NCI-H1092 (cell line): ENCODE results near the gene ATP1B2.
"Not testable (repeated sequence)": the region's sequence is repeated elsewhere in the genome, so short reads cannot be mapped to it uniquely, and the experiment has no call there.

Experiments used
- DNase-seq: peaks from one replicate; lab custom pipeline; 2025; lab: John Stamatoyannopoulos, UW

Gene ATP1B2

GRCh38 chr17:7650509-7651096 lies at the start of gene ATP1B2:
TSS of gene ATP1B2 (plus strand) at chr17:7650926. CDS start at chr17:7651519, 593 bp downstream.
- DNase-seq, result peak; percentile 44

- DNase-seq, result no peak
Observed at GRCh38 chr17:7606280-7606679, 44.4 kb upstream of the ATP1B2 start.

- no peak for DNase-seq
Observed at GRCh38 chr17:7610641-7611040, 40.1 kb upstream of the ATP1B2 start.

- no peak for DNase-seq
Observed at GRCh38 chr17:7611635-7612293, 39.0 kb upstream of the ATP1B2 start.

- DNase-seq, result no peak
Observed at GRCh38 chr17:7612294-7612640, 38.5 kb upstream of the ATP1B2 start.

- DNase-seq, result no peak
Observed at GRCh38 chr17:7613769-7614424, 36.8 kb upstream of the ATP1B2 start.

- peak; percentile 98 for DNase-seq
Observed at GRCh38 chr17:7614425-7615264, 36.1 kb upstream of the ATP1B2 start, which contains the start of gene FXR2. TSS of gene FXR2 (minus strand) at chr17:7614897. CDS start at chr17:7614532, 365 bp downstream.

- DNase-seq, result no peak
Observed at GRCh38 chr17:7615265-7615747, 35.4 kb upstream of the ATP1B2 start.

GRCh38 chr17:7618608-7619007 lies 32.1 kb upstream of the ATP1B2 start:
- DNase-seq, result no peak

- no peak for DNase-seq
Observed at GRCh38 chr17:7620835-7621234, 29.9 kb upstream of the ATP1B2 start.

- DNase-seq, result no peak
Observed at GRCh38 chr17:7623661-7624060, 27.1 kb upstream of the ATP1B2 start.

GRCh38 chr17:7625749-7626148 lies 25.0 kb upstream of the ATP1B2 start:
- not testable (repeated sequence) for DNase-seq

GRCh38 chr17:7626307-7626706 lies 24.4 kb upstream of the ATP1B2 start:
- DNase-seq, result no peak

GRCh38 chr17:7626956-7627249 lies 23.8 kb upstream of the ATP1B2 start:
- no peak for DNase-seq

GRCh38 chr17:7627250-7628121 lies 23.2 kb upstream of the ATP1B2 start, which contains the start of gene SAT2:
TSS of gene SAT2 (minus strand) at chr17:7627821. CDS start at chr17:7627635, 186 bp downstream.
- peak; percentile 80 for DNase-seq

- no peak for DNase-seq
Observed at GRCh38 chr17:7629939-7630571, 20.7 kb upstream of the ATP1B2 start, which contains the start of gene SHBG. TSS of gene SHBG (plus strand) at chr17:7630135. CDS start at chr17:7630173, 38 bp downstream.

- no peak for DNase-seq
Observed at GRCh38 chr17:7631398-7632380, 19.0 kb upstream of the ATP1B2 start.

- DNase-seq, result no peak
Observed at GRCh38 chr17:7632492-7632894, 18.2 kb upstream of the ATP1B2 start.

GRCh38 chr17:7633093-7633492 lies 17.6 kb upstream of the ATP1B2 start:
- no peak for DNase-seq

GRCh38 chr17:7634384-7634783 lies 16.3 kb upstream of the ATP1B2 start:
- DNase-seq, result peak; percentile 48
